Adipose tissue (tissue), 3 donors: ENCODE data around the gene PRND. TPM values are rescaled to one million over a fixed set of nuclear protein-coding genes. Genes with fewer than 3 reads are reported as not detected.
"Not testable (repeated sequence)": the region's sequence is repeated elsewhere in the genome, so short reads cannot be mapped to it uniquely, and the experiment has no call there.

Experiments used
- H3K27ac ChIP-seq: one replicate; pipeline ENCODE4 v1.5.1; 2013; ENCODE audit warnings: low read depth, low read length
- WGBS, 3 donors: extraction: QIAGEN DNeasy Blood & Tissue Kit; methylation state at CpG; one replicate each; pipeline ENCODE4 v1.1.7; 2013; 5-methylcytosine and 5-hydroxymethylcytosine counted together
- polyA plus RNA-seq, 3 donors: library from polyadenylated mRNA; stranded (reverse); fragments of 200-250 nt; gene quantifications; one replicate each; pipeline ENCODE4 v1.2.3, GENCODE V29; 2013
- donor health status: healthy with polysubstance abuse.
- donor health status: Bipolar disorder and iron deficiency.
- donor health status: healthy.

The PRND gene
- polyA plus RNA-seq, 3 donors: 0.01 TPM; not detected in 2

GRCh38 chr20:4766631-4767030, 44.9 kb downstream of the PRND start:
- 39 to 71% (median 44%) methylated on average over 2 of the region's 2 CpGs for whole genome bisulfite sequencing, 3 donors
- H3K27ac ChIP-seq: no peak overlapping the region

- no peak overlapping the region for H3K27ac ChIP-seq
- 58 to 73% (median 58%) methylated on average over 3 of the region's 3 CpGs for WGBS, 3 donors
Observed at GRCh38 chr20:4767084-4767483, 45.4 kb downstream of the PRND start.

- WGBS, 3 donors: 75 to 91% (median 81%) methylated on average over 2 of the region's 2 CpGs
- H3K27ac ChIP-seq: no peak overlapping the region
Observed at GRCh38 chr20:4769328-4769727, 47.6 kb downstream of the PRND start.

GRCh38 chr20:4770026-4770425, 48.3 kb downstream of the PRND start:
- 65 to 73% (median 72%) methylated on average over 1 of the region's 1 CpG for WGBS, 3 donors
- no peak overlapping the region for H3K27ac ChIP-seq

GRCh38 chr20:4771004-4771403, 49.3 kb downstream of the PRND start:
- no peak overlapping the region for H3K27ac ChIP-seq
- 64 to 83% (median 74%) methylated on average over 5 of the region's 5 CpGs for WGBS, 3 donors

GRCh38 chr20:4772132-4772531, 50.4 kb downstream of the PRND start:
- no peak overlapping the region for H3K27ac ChIP-seq
- 94 to 96% (median 96%) methylated on average over 3 of the region's 3 CpGs for WGBS, 3 donors

- 72 to 93% (median 72%) methylated on average over 5 of the region's 5 CpGs for WGBS, 3 donors
- not testable (repeated sequence) for H3K27ac ChIP-seq
Observed at GRCh38 chr20:4773014-4773413, 51.3 kb downstream of the PRND start.

- H3K27ac ChIP-seq: no peak overlapping the region
- 83 to 93% (median 90%) methylated on average over 5 of the region's 5 CpGs for WGBS, 3 donors
Observed at GRCh38 chr20:4773736-4774135, 52.0 kb downstream of the PRND start.

- H3K27ac ChIP-seq: no peak overlapping the region
- WGBS, 3 donors: 88 to 91% (median 89%) methylated on average over 4 of the region's 4 CpGs
Observed at GRCh38 chr20:4774207-4774606, 52.5 kb downstream of the PRND start.

- 77 to 81% (median 80%) methylated on average over 21 of the region's 21 CpGs for WGBS, 3 donors
- H3K27ac ChIP-seq: no peak overlapping the region
Observed at GRCh38 chr20:4775322-4776078, 53.8 kb downstream of the PRND start.

GRCh38 chr20:4776079-4776630, 54.4 kb downstream of the PRND start:
- WGBS, 3 donors: 70 to 79% (median 78%) methylated on average over 14 of the region's 14 CpGs
- no peak overlapping the region for H3K27ac ChIP-seq

Other genes with a start within 250 kb of the PRND start
- gene PRNP, start 35.5 kb upstream of the PRND start, polyA plus RNA-seq: 10 to 100 TPM; 16.5 to 56.0 (median 38.2) TPM
- 10 to 100 TPM in 1 of 3 donors, 1 to 10 TPM in 2; 1.6 to 17.3 (median 9.8) TPM for gene RASSF2, start 101.7 kb downstream of the PRND start, polyA plus RNA-seq